Breast epithelium (tissue), 4 donors: ENCODE data around the gene NEK11. TPM values are rescaled to one million over a fixed set of nuclear protein-coding genes. Genes with fewer than 3 reads are reported as not detected.
"Not testable (repeated sequence)": the region's sequence is repeated elsewhere in the genome, so short reads cannot be mapped to it uniquely, and the experiment has no call there.

ENCODE experiments used
- DNase-seq, 2 donors: peaks; one replicate each; pipeline ENCODE4 v3.0.0-alpha.2; 2019; ENCODE audit warnings: low spot score in 2 of 2
- H3K27ac ChIP-seq, 2 donors: fragments of 200-600 bp; sonication (generic) in 1 of 2; one replicate each; pipeline ENCODE4 v1.5.1; 2016 to 2019; ENCODE audit warnings: mild to moderate bottlenecking in 1 of 2
- H3K27me3 ChIP-seq, 2 donors: fragments of 200-600 bp; sonication (generic) in 1 of 2; one replicate each; pipeline versions ENCODE4 v1.5.1 to v1.6.0; 2017 to 2019; ENCODE audit warnings: control low read depth in 1 of 2, mild to moderate bottlenecking in 1 of 2
- H3K36me3 ChIP-seq: fragments of 200-600 bp; one replicate; pipeline ENCODE4 v1.5.1; 2019
- H3K4me1 ChIP-seq, 2 donors: fragments of 200-600 bp; sonication (generic); one replicate each; pipeline ENCODE4 v1.5.1; 2016 to 2019; ENCODE audit warnings: control low read depth in 1 of 2
- H3K4me3 ChIP-seq, 3 donors: fragments of 200-600 bp; sonication (generic); 1 replicate in 2 of 3; 2 replicates in 1 of 3; pipeline ENCODE4 v1.5.1; 2016 to 2019; ENCODE audit warnings: mild to moderate bottlenecking in 3 of 3, moderate library complexity in 2 of 3
- H3K9me3 ChIP-seq, 2 donors: fragments of 200-600 bp; sonication (generic) in 1 of 2; one replicate each; pipeline ENCODE4 v1.5.1; 2016 to 2019; ENCODE audit warnings: control low read depth in 1 of 2
- CTCF ChIP-seq, 3 donors: fragments of 450-650 bp; IDR thresholded peaks; one replicate each; pipeline ENCODE4 v1.5.1; 2016 to 2017; ENCODE audit warnings: antibody characterized with exemption in 3 of 3, mild to moderate bottlenecking in 3 of 3, moderate library complexity in 3 of 3
- POLR2A ChIP-seq: fragments of 450-650 bp; IDR thresholded peaks from one replicate; pipeline ENCODE4 v1.6.1; 2016; ENCODE audit warnings: antibody characterized with exemption, mild to moderate bottlenecking, moderate library complexity
- POLR2AphosphoS5 ChIP-seq, 3 donors: sonication (generic); formaldehyde crosslinking; IDR thresholded peaks; one replicate each; pipeline ENCODE4 v1.6.1; 2017; ENCODE audit warnings: antibody characterized with exemption in 3 of 3
- intact Hi-C: fragments of 100-400 bp; cut with DNase I; formaldehyde crosslinking; loops from one replicate; pipeline ENCODE4 v1.15.1; 2023; ENCODE audit warnings: low total_unique reads
- total RNA-seq, 3 donors: library from RNA; depleted of rRNA; stranded (reverse); fragments of >200 nt; gene quantifications; one replicate each; pipeline ENCODE4 v1.1.0, GENCODE V29; 2016

The NEK11 gene
- total RNA-seq, 3 donors from 2014 or later = 7.4 to 18.3 (median 16.4) TPM

- H3K4me3 ChIP-seq = no peak overlapping the region
- TF ChIP-seq CTCF (IDR thresholded peaks at IDR 0.05) (no peak), POLR2AphosphoS5 (IDR thresholded peaks at IDR 0.05) (no peak), POLR2A (no peak)
- no peaks in the 10 kb centered on the region for H3K27me3 ChIP-seq
- H3K36me3 ChIP-seq = no peaks in the 10 kb centered on the region
- H3K9me3 ChIP-seq = no peaks in the 10 kb centered on the region
- intact Hi-C loops = no loop called here
- no peaks in the 10 kb centered on the region for H3K4me1 ChIP-seq
- no peak for DNase-seq
- no peak overlapping the region for H3K27ac ChIP-seq
Measured at GRCh38 chr3:131036986-131037385, 10.3 kb downstream of the NEK11 start.

GRCh38 chr3:131038326-131038725 is 11.6 kb downstream of the NEK11 start:
- no peaks in the 10 kb centered on the region for H3K36me3 ChIP-seq
- intact Hi-C loops = no loop called here
- TF ChIP-seq POLR2A = no peak
- TF ChIP-seq CTCF (IDR thresholded peaks at IDR 0.05) = no peak
- TF ChIP-seq POLR2AphosphoS5 (IDR thresholded peaks at IDR 0.05) = no peak
- H3K27ac ChIP-seq = no peak overlapping the region
- no peaks in the 10 kb centered on the region for H3K9me3 ChIP-seq
- no peaks in the 10 kb centered on the region for H3K27me3 ChIP-seq
- DNase-seq = no peak
- no peaks in the 10 kb centered on the region for H3K4me1 ChIP-seq
- no peak overlapping the region for H3K4me3 ChIP-seq

- H3K4me1 ChIP-seq, H3K27ac ChIP-seq, H3K36me3 ChIP-seq, H3K27me3 ChIP-seq, intact Hi-C loops, H3K4me3 ChIP-seq, DNase-seq, H3K9me3 ChIP-seq: not testable (repeated sequence)
Measured at GRCh38 chr3:131042271-131042985, 15.8 kb downstream of the NEK11 start.

GRCh38 chr3:131047582-131047981 is 20.9 kb downstream of the NEK11 start:
- intact Hi-C loops = no loop called here

GRCh38 chr3:131048030-131048429 is 21.4 kb downstream of the NEK11 start:
- intact Hi-C loops = no loop called here
- DNase-seq = no peak

More at GRCh38 chr3:131047582-131047981, 20.9 kb downstream of the NEK11 start:
- no peak overlapping the region for H3K27ac ChIP-seq
- no peak for DNase-seq
- TF ChIP-seq POLR2A (no peak), POLR2AphosphoS5 (IDR thresholded peaks at IDR 0.05) (no peak), CTCF (IDR thresholded peaks at IDR 0.05) (no peak)
- H3K4me3 ChIP-seq = no peak overlapping the region
- H3K4me1 ChIP-seq = no peaks in the 10 kb centered on the region
- no peaks in the 10 kb centered on the region for H3K36me3 ChIP-seq
- no peaks in the 10 kb centered on the region for H3K27me3 ChIP-seq
- H3K9me3 ChIP-seq = no peaks in the 10 kb centered on the region

More at GRCh38 chr3:131048030-131048429, 21.4 kb downstream of the NEK11 start:
- TF ChIP-seq POLR2A = no peak
- no peak for TF ChIP-seq POLR2AphosphoS5 (IDR thresholded peaks at IDR 0.05)
- no peak for TF ChIP-seq CTCF (IDR thresholded peaks at IDR 0.05)
- no peaks in the 10 kb centered on the region for H3K9me3 ChIP-seq
- H3K27ac ChIP-seq = no peak overlapping the region
- H3K36me3 ChIP-seq = no peaks in the 10 kb centered on the region
- no peaks in the 10 kb centered on the region for H3K27me3 ChIP-seq
- H3K4me1 ChIP-seq = no peaks in the 10 kb centered on the region
- H3K4me3 ChIP-seq = no peak overlapping the region
